GM06990 (cell line): ENCODE results near the gene DNAJB8.

Source experiments
- DNase-seq: peaks from one replicate; pipeline ENCODE4 v3.0.0-alpha.2; 2011; ENCODE audit not compliant: insufficient read length; ENCODE audit errors: extremely low read depth
- H3K27me3 ChIP-seq: replicated peaks from 2 replicates; pipeline ENCODE4 v1.6.0; 2011; ENCODE audit warnings: low read length; ENCODE audit not compliant: control insufficient read depth, insufficient read depth
- H3K36me3 ChIP-seq: 2 replicates; pipeline ENCODE4 v1.5.1; 2011; ENCODE audit warnings: low read length; ENCODE audit not compliant: control insufficient read depth, insufficient read depth
- H3K4me3 ChIP-seq: replicated peaks from 2 replicates; pipeline ENCODE4 v1.5.1; 2011; ENCODE audit warnings: low read depth, mild to moderate bottlenecking, control low read depth, low read length
- TF ChIP-seq, protein P1 (sequence below): IDR thresholded peaks from 2 replicates; pipeline ENCODE4 v1.5.1; 2011; ENCODE audit warnings: low read length, control low read depth, mild to moderate bottlenecking, inconsistent platforms; ENCODE audit not compliant: insufficient read depth, poor library complexity, severe bottlenecking

The DNAJB8 gene

DNA sequence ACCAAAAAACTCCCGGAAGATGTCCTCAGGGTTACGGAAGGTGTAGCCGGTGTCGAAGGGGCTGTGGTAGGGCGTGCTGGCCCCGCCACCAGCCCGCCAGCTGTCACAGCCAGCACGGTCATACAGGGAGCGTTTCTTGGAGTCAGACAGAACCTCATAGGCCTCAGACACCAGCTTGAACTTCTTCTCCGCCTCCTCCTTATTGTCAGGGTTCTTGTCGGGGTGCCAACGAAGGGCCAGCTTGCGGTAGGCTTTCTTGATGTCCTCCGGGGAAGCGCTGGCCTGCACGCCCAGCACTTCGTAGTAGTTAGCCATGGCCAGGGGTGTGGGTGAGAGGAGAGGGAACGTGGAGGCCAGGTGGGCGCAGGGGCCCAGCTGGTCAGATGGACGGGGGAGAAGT is 3.8 kb downstream of the DNAJB8 start:
- H3K4me3 ChIP-seq = no peak overlapping the region
- H3K36me3 ChIP-seq = no peaks in the 10 kb centered on the region
- DNase-seq = no peak
- TF ChIP-seq, protein P1, sequence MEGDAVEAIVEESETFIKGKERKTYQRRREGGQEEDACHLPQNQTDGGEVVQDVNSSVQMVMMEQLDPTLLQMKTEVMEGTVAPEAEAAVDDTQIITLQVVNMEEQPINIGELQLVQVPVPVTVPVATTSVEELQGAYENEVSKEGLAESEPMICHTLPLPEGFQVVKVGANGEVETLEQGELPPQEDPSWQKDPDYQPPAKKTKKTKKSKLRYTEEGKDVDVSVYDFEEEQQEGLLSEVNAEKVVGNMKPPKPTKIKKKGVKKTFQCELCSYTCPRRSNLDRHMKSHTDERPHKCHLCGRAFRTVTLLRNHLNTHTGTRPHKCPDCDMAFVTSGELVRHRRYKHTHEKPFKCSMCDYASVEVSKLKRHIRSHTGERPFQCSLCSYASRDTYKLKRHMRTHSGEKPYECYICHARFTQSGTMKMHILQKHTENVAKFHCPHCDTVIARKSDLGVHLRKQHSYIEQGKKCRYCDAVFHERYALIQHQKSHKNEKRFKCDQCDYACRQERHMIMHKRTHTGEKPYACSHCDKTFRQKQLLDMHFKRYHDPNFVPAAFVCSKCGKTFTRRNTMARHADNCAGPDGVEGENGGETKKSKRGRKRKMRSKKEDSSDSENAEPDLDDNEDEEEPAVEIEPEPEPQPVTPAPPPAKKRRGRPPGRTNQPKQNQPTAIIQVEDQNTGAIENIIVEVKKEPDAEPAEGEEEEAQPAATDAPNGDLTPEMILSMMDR = no peak
- no peaks in the 10 kb centered on the region; the same call in none of the 2 replicates for H3K27me3 ChIP-seq

DNA sequence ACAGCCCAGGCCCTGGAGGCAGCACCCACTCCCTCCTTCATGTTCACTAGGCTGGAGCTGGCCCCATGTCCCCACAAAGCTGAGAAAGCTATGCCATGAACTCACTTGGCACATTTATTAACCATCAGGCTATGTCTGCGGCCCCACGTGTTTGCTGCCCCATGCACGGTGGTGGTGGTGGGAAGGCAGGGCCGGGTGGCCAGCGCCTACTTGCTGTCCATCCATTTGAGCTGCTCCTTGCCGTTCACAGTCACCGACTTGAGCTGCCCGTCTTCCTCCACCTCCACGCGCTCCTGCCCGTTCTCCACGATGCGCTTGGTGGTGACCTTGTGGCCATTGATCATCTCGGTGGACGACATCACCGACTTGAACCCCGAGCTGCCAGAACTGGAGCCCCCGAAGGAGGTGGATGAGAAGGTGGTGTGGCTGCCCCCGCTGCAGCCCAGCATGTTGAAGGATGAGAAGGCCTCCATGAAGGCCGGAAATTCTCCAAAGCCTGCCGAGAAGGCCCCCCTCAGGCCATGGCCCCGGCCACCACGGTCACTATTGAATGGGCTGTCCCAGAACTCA is 4.3 kb downstream of the DNAJB8 start:
- no peak for DNase-seq
- TF ChIP-seq, protein P1 = no peak
- Histone ChIP-seq H3K27me3 (no peaks in the 10 kb centered on the region; the same call in none of the 2 replicates), H3K36me3 (no peaks in the 10 kb centered on the region), H3K4me3 (no peak overlapping the region)

DNA sequence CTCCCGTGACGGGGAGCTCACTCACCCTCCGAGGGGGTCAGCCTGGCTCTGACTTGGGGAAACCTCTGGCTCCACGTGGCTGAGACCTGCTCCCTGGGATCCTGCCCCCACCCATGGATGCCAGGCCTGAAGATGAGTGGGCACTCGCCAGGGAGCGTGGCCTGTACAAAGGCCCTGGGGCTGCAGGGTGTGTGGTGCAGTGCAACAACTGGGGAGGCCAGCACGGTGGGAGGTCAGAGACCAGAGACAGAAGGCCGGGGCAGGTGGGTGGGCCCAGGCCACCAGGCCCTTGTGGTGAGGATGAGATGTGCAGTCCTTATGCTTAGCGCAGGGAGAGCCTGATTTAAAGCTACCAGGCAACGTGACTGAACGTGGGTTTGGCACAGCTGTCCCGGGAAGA is 5.0 kb downstream of the DNAJB8 start:
- H3K36me3 ChIP-seq = no peaks in the 10 kb centered on the region
- no peak for DNase-seq
- TF ChIP-seq, protein P1 = no peak
- H3K4me3 ChIP-seq = no peak overlapping the region
- H3K27me3 ChIP-seq = no peaks in the 10 kb centered on the region; the same call in none of the 2 replicates

DNA sequence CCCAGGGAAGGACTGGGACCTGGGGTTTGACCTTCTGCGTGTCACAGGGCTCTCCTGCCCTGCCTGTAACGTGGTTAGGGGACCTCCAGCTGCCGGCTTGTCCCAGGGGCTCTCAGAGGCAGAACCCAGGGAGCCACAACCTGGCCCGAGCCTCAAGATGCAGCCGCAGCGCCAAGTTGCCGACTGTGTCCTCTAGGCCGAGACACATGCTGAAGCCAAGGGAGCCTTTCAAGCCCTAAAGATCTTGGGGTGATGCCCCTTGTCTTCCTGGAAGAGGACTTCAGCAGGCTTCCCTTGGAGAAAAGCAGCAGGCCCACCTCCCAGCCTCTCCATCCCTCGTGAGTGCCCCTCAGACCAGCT is 7.2 kb downstream of the DNAJB8 start:
- TF ChIP-seq, protein P1 = no peak
- no peak overlapping the region for H3K4me3 ChIP-seq
- DNase-seq = no peak
- H3K27me3 ChIP-seq = peaks cover 1% of the 10 kb centered on the region; the same call in 1 of the 2 replicates
- no peaks in the 10 kb centered on the region for H3K36me3 ChIP-seq

DNA sequence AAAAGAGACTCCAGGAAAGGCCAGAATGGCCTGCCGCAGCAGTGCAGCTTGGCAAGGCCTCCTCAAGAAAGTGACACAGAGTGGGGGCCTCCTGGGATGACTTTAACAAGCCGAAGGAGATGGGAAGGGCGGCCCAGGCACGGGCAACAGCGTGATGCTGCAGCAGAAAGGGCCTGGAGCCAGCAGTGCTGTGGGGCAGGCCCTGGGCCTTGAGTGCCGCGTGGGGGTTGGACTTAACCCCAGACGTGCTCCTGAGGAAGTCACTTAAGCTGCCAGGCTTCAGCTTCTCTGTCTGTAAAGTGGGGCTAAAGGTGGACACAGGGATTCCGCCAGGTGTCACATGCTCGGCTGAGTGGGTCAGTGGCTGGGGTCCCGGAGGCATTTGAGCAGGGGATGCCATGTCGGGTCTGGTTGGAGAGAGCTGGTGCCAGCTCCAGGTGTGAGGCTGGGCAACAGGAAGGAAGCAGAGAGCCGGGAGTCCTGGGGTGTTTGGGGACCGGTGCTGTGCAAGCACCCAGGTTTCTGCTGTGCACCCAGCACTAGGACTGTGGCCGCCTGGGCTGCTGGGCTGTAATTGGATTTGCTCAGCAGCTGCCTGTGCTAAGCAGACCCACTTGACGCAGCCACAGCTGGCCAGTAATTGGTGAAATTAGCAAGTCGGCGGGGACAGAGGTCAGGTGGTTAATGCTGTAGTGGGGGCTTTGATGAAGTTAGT is 7.8 kb downstream of the DNAJB8 start:
- no peak overlapping the region for H3K4me3 ChIP-seq
- no peak for DNase-seq
- TF ChIP-seq, protein P1 = no peak
- peaks cover 1% of the 10 kb centered on the region; the same call in 1 of the 2 replicates for H3K27me3 ChIP-seq
- no peaks in the 10 kb centered on the region for H3K36me3 ChIP-seq
